ENCODE measurements around the gene RHOBTB1.

The RHOBTB1 gene

GRCh38 chr10:60942788-60943315, 1.1 kb downstream of the RHOBTB1 start:
- DNase-seq (ENCODE audit: low read depth), result peak; percentile 12
- H3K4me3 ChIP-seq (ENCODE audit: low read depth, low read length), result no peak overlapping the region
- no peak for TF ChIP-seq MYC (IDR thresholded peaks at IDR 0.05; ENCODE audit: low read depth, low read length)
- no peak for TF ChIP-seq CTCF (IDR thresholded peaks at IDR 0.05; ENCODE audit: low read depth, low read length)
- TF ChIP-seq POLR2A (IDR thresholded peaks at IDR 0.05; ENCODE audit: extremely low read depth, insufficient read length), result no peak
- TF ChIP-seq MAX (IDR thresholded peaks at IDR 0.05; ENCODE audit: low read depth, low read length), result no peak

GRCh38 chr10:60942134-60942787, 1.7 kb downstream of the RHOBTB1 start:
- DNase-seq (ENCODE audit: low read depth), result no peak
- TF ChIP-seq POLR2A (IDR thresholded peaks at IDR 0.05; ENCODE audit: extremely low read depth, insufficient read length), result no peak
- no peak for TF ChIP-seq CTCF (IDR thresholded peaks at IDR 0.05; ENCODE audit: low read depth, low read length)
- no peak for TF ChIP-seq MAX (IDR thresholded peaks at IDR 0.05; ENCODE audit: low read depth, low read length)
- no peak for TF ChIP-seq MYC (IDR thresholded peaks at IDR 0.05; ENCODE audit: low read depth, low read length)
- H3K4me3 ChIP-seq (ENCODE audit: low read depth, low read length), result no peak overlapping the region

- no peak for DNase-seq (ENCODE audit: low read depth)
- TF ChIP-seq MYC (IDR thresholded peaks at IDR 0.05; ENCODE audit: low read depth, low read length) (no peak), CTCF (IDR thresholded peaks at IDR 0.05; ENCODE audit: low read depth, low read length) (no peak), POLR2A (IDR thresholded peaks at IDR 0.05; ENCODE audit: extremely low read depth, insufficient read length) (no peak), MAX (IDR thresholded peaks at IDR 0.05; ENCODE audit: low read depth, low read length) (no peak)
- H3K4me3 ChIP-seq (ENCODE audit: low read depth, low read length), result no peak overlapping the region
These were observed 3.5 kb downstream of the RHOBTB1 start for GRCh38 chr10:60940446-60940845.

- DNase-seq (ENCODE audit: low read depth), result no peak
- no peak for TF ChIP-seq CTCF (IDR thresholded peaks at IDR 0.05; ENCODE audit: low read depth, low read length)
- no peak for TF ChIP-seq MAX (IDR thresholded peaks at IDR 0.05; ENCODE audit: low read depth, low read length)
- no peak for TF ChIP-seq MYC (IDR thresholded peaks at IDR 0.05; ENCODE audit: low read depth, low read length)
- TF ChIP-seq POLR2A (IDR thresholded peaks at IDR 0.05; ENCODE audit: extremely low read depth, insufficient read length), result no peak
- no peak overlapping the region for H3K4me3 ChIP-seq (ENCODE audit: low read depth, low read length)
These were observed 6.0 kb downstream of the RHOBTB1 start for GRCh38 chr10:60937784-60938654.

GRCh38 chr10:60937022-60937421, 7.0 kb downstream of the RHOBTB1 start:
- H3K4me3 ChIP-seq (ENCODE audit: low read depth, low read length), result no peak overlapping the region
- no peak for TF ChIP-seq POLR2A (IDR thresholded peaks at IDR 0.05; ENCODE audit: extremely low read depth, insufficient read length)
- no peak for TF ChIP-seq MYC (IDR thresholded peaks at IDR 0.05; ENCODE audit: low read depth, low read length)
- no peak for TF ChIP-seq CTCF (IDR thresholded peaks at IDR 0.05; ENCODE audit: low read depth, low read length)
- TF ChIP-seq MAX (IDR thresholded peaks at IDR 0.05; ENCODE audit: low read depth, low read length), result no peak

More at GRCh38 chr10:60937022-60937421, 7.0 kb downstream of the RHOBTB1 start:
- no peak for DNase-seq (ENCODE audit: low read depth)
